A549 (cell line): ENCODE results near the gene CERKL. TPM values are rescaled to one million over a fixed set of nuclear protein-coding genes. Genes with fewer than 3 reads are reported as not detected.

Experiments
- ATAC-seq, 2 experiments: fragments of 200-7000 bp in 1 of 2; fragments of >200 bp in 1 of 2; cut with Nextera tagmentation in 1 of 2; cut with Tn5 transposase in 1 of 2; 3 replicates each; pipeline versions ENCODE4 v1.8.0 to v1.9.1; 2018 to 2020; ENCODE audit warnings: mild to moderate bottlenecking in 1 of 2, moderate library complexity in 1 of 2
- CTCF ChIA-PET: fragments of 300-600 bp; sonication (Branson Sonifier 250); formaldehyde crosslinking; extraction: SDS; loops from one replicate; lab custom pipeline; 2021; ENCODE audit warnings: antibody characterized with exemption, inconsistent platforms; lab: Yijun Ruan, JAX
- POLR2A ChIA-PET: fragments of 350-600 bp; formaldehyde crosslinking; extraction: SDS; loops from one replicate; lab custom pipeline; 2021; ENCODE audit warnings: antibody characterized with exemption, inconsistent platforms; lab: Yijun Ruan, JAX
- DNase-seq, 2 experiments: peaks; one replicate each; pipeline versions ENCODE4 v3.0.0 to v3.0.0-alpha.2; 2011 to 2016; ENCODE audit warnings: low read depth in 1 of 2, low spot score in 1 of 2
- FAIRE-seq: peaks from 2 replicates; lab custom pipeline; 2011; peaks lifted over from hg19 to GRCh38; lab: Jason Lieb, UNC
- H3K27ac ChIP-seq, 2 experiments: fragments of >200 bp; sonication (Bioruptor Twin); formaldehyde crosslinking; 3 replicates each; pipeline ENCODE4 v1.5.1; 2016 to 2017
- H3K4me1 ChIP-seq: fragments of >200 bp; sonication (Bioruptor Twin); formaldehyde crosslinking; 3 replicates; pipeline ENCODE4 v1.6.1; 2016
- H3K4me2 ChIP-seq: fragments of >200 bp; sonication (Bioruptor Twin); formaldehyde crosslinking; 3 replicates; pipeline ENCODE4 v1.6.1; 2016
- H3K4me3 ChIP-seq: fragments of >200 bp; sonication (Bioruptor Twin); formaldehyde crosslinking; 3 replicates; pipeline ENCODE4 v1.5.1; 2016
- H3K9me3 ChIP-seq: fragments of >200 bp; sonication (Bioruptor Twin); formaldehyde crosslinking; 3 replicates; pipeline ENCODE4 v1.6.1; 2016
- CBX2 ChIP-seq: fragments of 200-600 bp; sonication (generic); IDR thresholded peaks from 2 replicates; pipeline ENCODE4 v1.6.1; 2016; ENCODE audit warnings: low read depth, mild to moderate bottlenecking, borderline replicate concordance
- CBX8 ChIP-seq: fragments of 200-600 bp; sonication (generic); IDR thresholded peaks from 2 replicates; pipeline ENCODE4 v1.6.1; 2016
- CEBPB ChIP-seq, 2 experiments: fragments of >200 bp in 1 of 2; sonication (Bioruptor Twin) in 1 of 2; formaldehyde crosslinking in 1 of 2; IDR thresholded peaks; 2 replicates each; pipeline ENCODE4 v1.6.1; 2012 to 2016
- EP300 ChIP-seq, 2 experiments: fragments of >200 bp; sonication (Bioruptor Twin); formaldehyde crosslinking; IDR thresholded peaks; 2 replicates in 1 of 2; 3 replicates in 1 of 2; pipeline ENCODE4 v1.6.1; 2016 to 2017
- FOSB ChIP-seq: fragments of 250-450 bp; sonication (Bioruptor Pico); IDR thresholded peaks from 2 replicates; pipeline ENCODE4 v1.5.0; 2020; ENCODE audit warnings: mild to moderate bottlenecking, moderate library complexity
- FOSL2 ChIP-seq, 2 experiments: fragments of 450-650 bp in 1 of 2; fragments of >200 bp in 1 of 2; sonication (Bioruptor Twin) in 1 of 2; formaldehyde crosslinking; IDR thresholded peaks; 2 replicates each; pipeline versions ENCODE4 v1.5.0 to v1.6.1; 2016 to 2020; ENCODE audit warnings: mild to moderate bottlenecking in 1 of 2, moderate library complexity in 1 of 2
- FOXS1 ChIP-seq: fragments of 250-450 bp; sonication (Bioruptor Pico); IDR thresholded peaks from 2 replicates; pipeline ENCODE4 v1.5.0; 2020; ENCODE audit warnings: mild to moderate bottlenecking, moderate library complexity
- GATA3 ChIP-seq: IDR thresholded peaks from 2 replicates; pipeline ENCODE4 v1.6.1; 2012; ENCODE audit warnings: borderline replicate concordance
- HDAC2 ChIP-seq: fragments of 200-600 bp; sonication (generic); IDR thresholded peaks from 2 replicates; pipeline ENCODE4 v1.6.1; 2016
- HES2 ChIP-seq: fragments of >200 bp; sonication (Bioruptor Twin); formaldehyde crosslinking; IDR thresholded peaks from 2 replicates; pipeline ENCODE4 v1.6.1; 2016
- HMGXB4 ChIP-seq: fragments of 250-450 bp; sonication (Bioruptor Pico); IDR thresholded peaks from 2 replicates; pipeline ENCODE4 v1.5.0; 2021; ENCODE audit warnings: mild to moderate bottlenecking, moderate library complexity, borderline replicate concordance
- HOXA7 ChIP-seq: fragments of 250-450 bp; sonication (Bioruptor Pico); IDR thresholded peaks from 2 replicates; pipeline ENCODE4 v1.5.0; 2020; ENCODE audit warnings: mild to moderate bottlenecking, moderate library complexity
- JUNB ChIP-seq: fragments of >200 bp; sonication (Bioruptor Twin); formaldehyde crosslinking; IDR thresholded peaks from 2 replicates; pipeline ENCODE4 v1.6.1; 2016
- KDM1A ChIP-seq: fragments of 200-600 bp; sonication (generic); IDR thresholded peaks from 2 replicates; pipeline ENCODE4 v1.6.1; 2016; ENCODE audit warnings: low read depth, mild to moderate bottlenecking
- MYC ChIP-seq: IDR thresholded peaks from 2 replicates; pipeline ENCODE4 v1.6.1; 2012; ENCODE audit warnings: mild to moderate bottlenecking, inconsistent platforms, low read length, improper control_type of control experiment, borderline replicate concordance
- NPAS2 ChIP-seq: fragments of 250-450 bp; sonication (Bioruptor Pico); IDR thresholded peaks from 2 replicates; pipeline ENCODE4 v1.8.0; 2022; ENCODE audit warnings: mild to moderate bottlenecking, moderate library complexity, borderline replicate concordance
- NR3C1 ChIP-seq: fragments of >200 bp; sonication (Bioruptor Twin); formaldehyde crosslinking; IDR thresholded peaks from 3 replicates; pipeline ENCODE4 v1.6.1; 2017
- RFX5 ChIP-seq: fragments of 450-650 bp; IDR thresholded peaks from 2 replicates; pipeline ENCODE4 v1.7.1; 2014; ENCODE audit warnings: antibody characterized with exemption, mild to moderate bottlenecking, moderate library complexity
- RNF2 ChIP-seq: fragments of 200-600 bp; sonication (generic); IDR thresholded peaks from 2 replicates; pipeline ENCODE4 v1.6.1; 2016; ENCODE audit warnings: low read depth, mild to moderate bottlenecking, antibody characterized with exemption, moderate library complexity, borderline replicate concordance
- SREBF2 ChIP-seq: fragments of 450-650 bp; IDR thresholded peaks from 2 replicates; pipeline ENCODE4 v1.6.1; 2014; ENCODE audit warnings: mild to moderate bottlenecking, moderate library complexity
- TP53 ChIP-seq: fragments of 250-450 bp; sonication (Bioruptor Pico); IDR thresholded peaks from 2 replicates; pipeline ENCODE4 v1.5.0; 2021; ENCODE audit warnings: mild to moderate bottlenecking, moderate library complexity
- ZC3H11A ChIP-seq: fragments of 450-650 bp; IDR thresholded peaks from 2 replicates; pipeline ENCODE4 v1.6.1; 2014; ENCODE audit warnings: antibody characterized with exemption, mild to moderate bottlenecking
- ZNF302 ChIP-seq: fragments of 250-450 bp; sonication (Bioruptor Pico); IDR thresholded peaks from 2 replicates; pipeline ENCODE4 v1.9.0; 2021; ENCODE audit warnings: inconsistent platforms, mild to moderate bottlenecking, moderate library complexity
- WGBS: methylation state at CpG from one replicate; pipeline ENCODE4 v1.1.6; 2017; ENCODE audit errors: missing lambda C conversion rate; 5-methylcytosine and 5-hydroxymethylcytosine counted together
- polyA plus RNA-seq, 4 experiments: library from polyadenylated mRNA; depleted of rRNA in 3 of 4; stranded (reverse); fragments of >200 nt; fragmentation: RNase III in 1 of 4; extraction: RNeasy Plus Mini Kit Qiagen cat#74134 plus additional on column Dnase treatment in 1 of 4; gene quantifications; 2 replicates in 3 of 4; 3 replicates in 1 of 4; pipeline ENCODE4 v1.2.3, GENCODE V29; 2011 to 2017

CERKL gene
- polyA plus RNA-seq, 2 of the 4 experiments (the other 2 are of a cell fraction): 0.30 to 0.85 TPM

- no peaks in the 10 kb centered on the region for H3K4me1 ChIP-seq
- POLR2A ChIA-PET: no interaction called here
- no peak overlapping the region for H3K4me3 ChIP-seq
- WGBS: 72% methylated on average over 5 of the region's 5 CpGs
- no peak overlapping the region for H3K27ac ChIP-seq
- TF ChIP-seq RFX5: no peak
- no peak for TF ChIP-seq HES2
- TF ChIP-seq SREBF2: no peak
- no peak for TF ChIP-seq MYC
- no peak for TF ChIP-seq CEBPB (IDR thresholded peaks at IDR 0.05)
- TF ChIP-seq HMGXB4 (CRISPR knock-in tag): no peak
- no peak for TF ChIP-seq ZC3H11A
- TF ChIP-seq JUNB: no peak
- no peak for TF ChIP-seq FOXS1
- no peak for TF ChIP-seq CBX2
- TF ChIP-seq GATA3: no peak
- TF ChIP-seq RNF2: no peak
- no peak for TF ChIP-seq NR3C1
- TF ChIP-seq, all 56 proteins: peak for 0
- ATAC-seq: no peak
- no peak for DNase-seq
- CTCF ChIA-PET: no interaction called here
- Histone ChIP-seq H3K4me2 (no peak overlapping the region), H3K9me3 (no peaks in the 10 kb centered on the region)
- FAIRE-seq: no peak
Measured at GRCh38 chr2:181523756-181524155, 133.1 kb downstream of the CERKL start.

- CTCF ChIA-PET: no interaction called here
- 91% methylated on average over 1 of the region's 1 CpG for WGBS
- no peak for ATAC-seq
- FAIRE-seq: no peak
- Histone ChIP-seq H3K4me1 (no peaks in the 10 kb centered on the region), H3K27ac (no peak overlapping the region), H3K9me3 (no peaks in the 10 kb centered on the region), H3K4me3 (no peak overlapping the region), H3K4me2 (no peak overlapping the region)
- no peak for DNase-seq
- TF ChIP-seq EP300 (IDR thresholded peaks at IDR 0.05): no peak
- no peak for TF ChIP-seq NR3C1
- no peak for TF ChIP-seq HDAC2
- TF ChIP-seq ZNF302 (CRISPR knock-in tag): no peak
- TF ChIP-seq FOSB (CRISPR knock-in tag): no peak
- no peak for TF ChIP-seq TP53
- TF ChIP-seq, all 56 proteins: peak for 0
- POLR2A ChIA-PET: no interaction called here
Measured at GRCh38 chr2:181520253-181520652, 136.7 kb downstream of the CERKL start.

- no peak for FAIRE-seq
- no peak for ATAC-seq
- H3K9me3 ChIP-seq: no peaks in the 10 kb centered on the region
- no peak overlapping the region for H3K27ac ChIP-seq
- no peak overlapping the region for H3K4me3 ChIP-seq
- H3K4me1 ChIP-seq: no peaks in the 10 kb centered on the region
- DNase-seq: no peak
- WGBS: 6% methylated on average over 1 of the region's 1 CpG
- ChIA-PET CTCF (interaction anchor here (1.2 kb wide), 1 partner anchor 413 kb away, joined by 3 read pairs; no protein-coding TSS in a partner anchor), POLR2A (no interaction called here)
- H3K4me2 ChIP-seq: no peak overlapping the region
- no peak for TF ChIP-seq HDAC2
- TF ChIP-seq KDM1A: no peak
- no peak for TF ChIP-seq CBX8
- TF ChIP-seq RNF2: no peak
- no peak for TF ChIP-seq FOSL2 (IDR thresholded peaks at IDR 0.05)
- TF ChIP-seq FOSL2 (CRISPR knock-in tag; IDR thresholded peaks at IDR 0.05): no peak
- TF ChIP-seq HOXA7 (CRISPR knock-in tag): no peak
- TF ChIP-seq NPAS2 (CRISPR knock-in tag): no peak
Measured at GRCh38 chr2:181517685-181518301, 139.1 kb downstream of the CERKL start.
